ENCODE measurements around the gene OSBPL5.

The OSBPL5 gene

GRCh38 chr11:3134218-3134621 is 30.9 kb downstream of the OSBPL5 start:
- no peaks in the 10 kb centered on the region for H3K9me3 ChIP-seq
- no peaks in the 10 kb centered on the region for H3K36me3 ChIP-seq
- no peak for TF ChIP-seq CTCF (IDR thresholded peaks at IDR 0.05)
- no peak overlapping the region for H3K4me3 ChIP-seq (ENCODE audit: low read depth in 1 of 2, low read length in 1 of 2)
- peaks cover 32 to 33% of the 10 kb centered on the region in 2 experiments for H3K4me1 ChIP-seq (ENCODE audit: control insufficient read depth in 1 of 2, insufficient read depth in 1 of 2, low read depth in 1 of 2, low read length in 1 of 2)
- H3K27ac ChIP-seq, result no peak overlapping the region
- no peaks in the 10 kb centered on the region for H3K27me3 ChIP-seq

GRCh38 chr11:3133261-3134217 is 31.6 kb downstream of the OSBPL5 start:
- Histone ChIP-seq H3K36me3 (no peaks in the 10 kb centered on the region), H3K27me3 (no peaks in the 10 kb centered on the region)
- no peak for TF ChIP-seq CTCF (IDR thresholded peaks at IDR 0.05)

GRCh38 chr11:3132831-3133260 is 32.3 kb downstream of the OSBPL5 start:
- Histone ChIP-seq H3K27me3 (no peaks in the 10 kb centered on the region), H3K4me3 (ENCODE audit: low read depth in 1 of 2, low read length in 1 of 2) (no peak overlapping the region), H3K27ac (no peak overlapping the region), H3K4me1 (ENCODE audit: control insufficient read depth in 1 of 2, insufficient read depth in 1 of 2, low read depth in 1 of 2, low read length in 1 of 2) (peaks cover 32 to 33% of the 10 kb centered on the region in 2 experiments), H3K9me3 (no peaks in the 10 kb centered on the region), H3K36me3 (no peaks in the 10 kb centered on the region)
- TF ChIP-seq CTCF (IDR thresholded peaks at IDR 0.05), result no peak

More at GRCh38 chr11:3133261-3134217, 31.6 kb downstream of the OSBPL5 start:
- Histone ChIP-seq H3K27ac (no peak overlapping the region), H3K9me3 (no peaks in the 10 kb centered on the region), H3K4me3 (ENCODE audit: low read depth in 1 of 2, low read length in 1 of 2) (no peak overlapping the region), H3K4me1 (ENCODE audit: control insufficient read depth in 1 of 2, insufficient read depth in 1 of 2, low read depth in 1 of 2, low read length in 1 of 2) (peaks cover 32 to 33% of the 10 kb centered on the region in 2 experiments)

GRCh38 chr11:3132271-3132781 is 32.8 kb downstream of the OSBPL5 start:
- H3K27me3 ChIP-seq, result no peaks in the 10 kb centered on the region
- no peak for TF ChIP-seq CTCF (IDR thresholded peaks at IDR 0.05)
- no peak overlapping the region for H3K4me3 ChIP-seq (ENCODE audit: low read depth in 1 of 2, low read length in 1 of 2)
- peaks cover 35 to 36% of the 10 kb centered on the region in 2 experiments for H3K4me1 ChIP-seq (ENCODE audit: control insufficient read depth in 1 of 2, insufficient read depth in 1 of 2, low read depth in 1 of 2, low read length in 1 of 2)
- no peaks in the 10 kb centered on the region for H3K9me3 ChIP-seq
- H3K27ac ChIP-seq, result no peak overlapping the region
- H3K36me3 ChIP-seq, result no peaks in the 10 kb centered on the region

- Histone ChIP-seq H3K27me3 (no peaks in the 10 kb centered on the region), H3K4me3 (ENCODE audit: low read depth in 1 of 2, low read length in 1 of 2) (no peak overlapping the region), H3K4me1 (ENCODE audit: control insufficient read depth in 1 of 2, insufficient read depth in 1 of 2, low read depth in 1 of 2, low read length in 1 of 2) (peaks cover 41% of the 10 kb centered on the region in 2 experiments), H3K9me3 (no peaks in the 10 kb centered on the region), H3K36me3 (no peaks in the 10 kb centered on the region), H3K27ac (no peak overlapping the region)
- TF ChIP-seq CTCF (IDR thresholded peaks at IDR 0.05), result no peak
Measured at GRCh38 chr11:3131330-3131941, 33.7 kb downstream of the OSBPL5 start.

All from neutrophil (primary cell).